ENCODE results near the gene CERS2. TPM values are rescaled to one million over a fixed set of nuclear protein-coding genes. Genes with fewer than 3 reads are reported as not detected.

Gene CERS2
- total and polyA plus RNA-seq, 2 of the 4 experiments (the other 2 are of a cell fraction) = 118 to 127 TPM

GRCh38 chr1:151009206-151009587 lies 34.6 kb upstream of the CERS2 start:
- Histone ChIP-seq H3K14ac (replicated peaks; ENCODE audit: low read depth, low read length) (peak overlapping the region; percentile 8), H4K5ac (ENCODE audit: low read depth, low read length) (no peak overlapping the region), H4K91ac (ENCODE audit: insufficient read depth, low read depth, low read length) (no peak overlapping the region), H4K8ac (ENCODE audit: low read depth in 2 of 2, low read length in 2 of 2) (peak overlapping the region in 1 of 2 experiments; percentile 73; a peak in 1 of 4 replicates), H3K4me3 (ENCODE audit: insufficient read depth, low read depth, low read length) (peak overlapping the region; percentile 79), H2BK5ac (ENCODE audit: low read depth, low read length, poor library complexity, severe bottlenecking) (peak overlapping the region; percentile 3), H2AK9ac (replicated peaks; ENCODE audit: low read depth, low read length, poor library complexity) (peak overlapping the region; percentile 47), H4K20me1 (ENCODE audit: insufficient read depth, low read length) (no peaks in the 10 kb centered on the region), H3K4me2 (ENCODE audit: low read depth, low read length) (peak overlapping the region; percentile 81), H2BK20ac (ENCODE audit: low read depth, low read length) (no peak overlapping the region), H3K9me3 (ENCODE audit: control insufficient read depth, insufficient read depth, low read length) (no peaks in the 10 kb centered on the region), H3K4ac (ENCODE audit: low read depth, low read length) (0 out of 2 replicates have a peak overlapping the region, but pooled peaks have one; percentile 1), H3K4me1 (ENCODE audit: control insufficient read depth, insufficient read depth, low read length) (peaks cover 5% of the 10 kb centered on the region; the same call in 1 of the 2 replicates), H2BK15ac (ENCODE audit: low read depth, low read length) (no peak overlapping the region; the same call in 2 of the 3 replicates), H3K18ac (ENCODE audit: low read depth, low read length) (no peak overlapping the region), H2AFZ (replicated peaks; ENCODE audit: low read length, poor library complexity) (peak overlapping the region; percentile 98), H2AK5ac (ENCODE audit: low read depth, low read length) (peak overlapping the region; percentile 3; the same call in 1 of the 2 replicates), H3K9ac (ENCODE audit: low read depth, low read length) (peak overlapping the region; percentile 77), H3K56ac (ENCODE audit: extremely low read depth, insufficient read depth, low read length) (peak overlapping the region; percentile 50; the same call in 1 of the 2 replicates), H3K9me1 (ENCODE audit: insufficient read depth, low read length) (peaks cover 11% of the 10 kb centered on the region), H2BK120ac (ENCODE audit: low read depth, low read length) (no peak overlapping the region), H3K27me3 (ENCODE audit: control insufficient read depth, insufficient read depth, low read length) (no peaks in the 10 kb centered on the region), H3K23ac (ENCODE audit: low read depth, low read length) (peak overlapping the region; percentile 98; the same call in 1 of the 2 replicates), H3K79me1 (ENCODE audit: low read depth in 1 of 2, low read length in 2 of 2) (peaks cover 16 to 52% of the 10 kb centered on the region in 2 experiments), H3K36me3 (ENCODE audit: control insufficient read depth, insufficient read depth, low read length) (no peaks in the 10 kb centered on the region), H3K27ac (ENCODE audit: insufficient read depth, low read length) (peak overlapping the region; percentile 76)
- intact Hi-C loops (cut with micrococcal nuclease) (loop anchor here (5.0 to 10.0 kb wide), 2 partner anchors 53 to 444 kb away; partner anchors contain the start of gene MLLT11), dilution Hi-C loops (cut with HindIII; ENCODE audit: low sequenced_read_pairs, unreplicated experiment) (no loop called here), in situ Hi-C loops (cut with MboI; ENCODE audit: low sequenced_read_pairs) (no loop called here)
- no peak for TF ChIP-seq CEBPB (IDR thresholded peaks at IDR 0.05; ENCODE audit: low read depth, low read length)
- TF ChIP-seq NFE2L2 (IDR thresholded peaks at IDR 0.05; ENCODE audit: low read depth, low read length) = no peak
- no peak for TF ChIP-seq RFX5 (IDR thresholded peaks at IDR 0.05; ENCODE audit: low read depth, low read length)
- TF ChIP-seq SMC3 (IDR thresholded peaks at IDR 0.05; ENCODE audit: low read depth, low read length) = no peak
- no peak for TF ChIP-seq CHD1 (IDR thresholded peaks at IDR 0.05; ENCODE audit: low read depth, low read length)
- no peak for TF ChIP-seq MAZ (IDR thresholded peaks at IDR 0.05; ENCODE audit: borderline replicate concordance, low read depth, low read length)
- TF ChIP-seq USF2 (IDR thresholded peaks at IDR 0.05; ENCODE audit: low read depth, low read length) = no peak
- TF ChIP-seq CTCF (conservative IDR thresholded peaks at IDR 0.05; ENCODE audit: low read depth, low read length) = no peak
- TF ChIP-seq MXI1 (IDR thresholded peaks at IDR 0.05; ENCODE audit: borderline replicate concordance, low read depth, low read length) = no peak
- TF ChIP-seq FOS (IDR thresholded peaks at IDR 0.05; ENCODE audit: low read depth, low read length) = peak; percentile 10; the same call in 1 of the 2 replicates
- TF ChIP-seq MAFK (IDR thresholded peaks at IDR 0.05; ENCODE audit: low read depth, low read length) = peak; percentile 2; the same call in 1 of the 2 replicates
- TF ChIP-seq RAD21 (IDR thresholded peaks at IDR 0.05; ENCODE audit: low read length) = no peak
- DNase-seq (peak; percentile 86), ATAC-seq (ENCODE audit: low read depth) (peak; percentile 5)
- no CpG with 5 or more reads among the region's 3 CpGs for WGBS, 2 experiments (ENCODE audit: extremely low coverage in 2 of 2, insufficient read length in 1 of 2)
- POLR2A ChIA-PET (ENCODE audit: unreplicated experiment) = no interaction called here
- BruUV-seq (replicated peaks) = no TSS peak
- CTCF ChIA-PET = no interaction called here
